ENCODE data around the gene IQCN.
A peak's percentile ranks its signal among the peaks of the same experiment; 100 is the strongest.

The IQCN gene

DNA sequence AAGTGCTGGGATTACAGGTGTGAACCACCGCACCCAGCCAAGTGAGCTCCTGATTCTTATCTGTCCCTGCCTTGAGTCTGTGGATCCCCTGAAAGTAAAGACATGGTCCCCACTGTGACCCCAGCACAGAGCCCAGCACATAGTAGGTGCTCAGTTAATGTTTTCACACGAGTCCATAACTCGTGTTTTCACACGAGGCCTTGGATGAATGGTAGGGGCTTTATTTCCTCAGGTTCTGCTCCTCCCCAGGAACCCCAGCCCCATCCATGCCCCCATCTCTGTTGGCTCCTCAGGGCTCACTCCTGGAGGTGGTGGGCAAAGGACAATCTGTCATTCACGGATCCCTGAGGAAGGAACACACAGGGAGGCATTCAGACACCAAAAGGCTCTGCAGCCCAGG is 24.4 kb downstream of the IQCN start:
- DNase-seq (ENCODE audit: low read depth), result no peak
- TF ChIP-seq, protein P1, sequence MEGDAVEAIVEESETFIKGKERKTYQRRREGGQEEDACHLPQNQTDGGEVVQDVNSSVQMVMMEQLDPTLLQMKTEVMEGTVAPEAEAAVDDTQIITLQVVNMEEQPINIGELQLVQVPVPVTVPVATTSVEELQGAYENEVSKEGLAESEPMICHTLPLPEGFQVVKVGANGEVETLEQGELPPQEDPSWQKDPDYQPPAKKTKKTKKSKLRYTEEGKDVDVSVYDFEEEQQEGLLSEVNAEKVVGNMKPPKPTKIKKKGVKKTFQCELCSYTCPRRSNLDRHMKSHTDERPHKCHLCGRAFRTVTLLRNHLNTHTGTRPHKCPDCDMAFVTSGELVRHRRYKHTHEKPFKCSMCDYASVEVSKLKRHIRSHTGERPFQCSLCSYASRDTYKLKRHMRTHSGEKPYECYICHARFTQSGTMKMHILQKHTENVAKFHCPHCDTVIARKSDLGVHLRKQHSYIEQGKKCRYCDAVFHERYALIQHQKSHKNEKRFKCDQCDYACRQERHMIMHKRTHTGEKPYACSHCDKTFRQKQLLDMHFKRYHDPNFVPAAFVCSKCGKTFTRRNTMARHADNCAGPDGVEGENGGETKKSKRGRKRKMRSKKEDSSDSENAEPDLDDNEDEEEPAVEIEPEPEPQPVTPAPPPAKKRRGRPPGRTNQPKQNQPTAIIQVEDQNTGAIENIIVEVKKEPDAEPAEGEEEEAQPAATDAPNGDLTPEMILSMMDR (conservative IDR thresholded peaks at IDR 0.05; ENCODE audit: low read depth, low read length), result no peak
- no peak overlapping the region for H3K4me3 ChIP-seq (ENCODE audit: low read depth, low read length)

DNA sequence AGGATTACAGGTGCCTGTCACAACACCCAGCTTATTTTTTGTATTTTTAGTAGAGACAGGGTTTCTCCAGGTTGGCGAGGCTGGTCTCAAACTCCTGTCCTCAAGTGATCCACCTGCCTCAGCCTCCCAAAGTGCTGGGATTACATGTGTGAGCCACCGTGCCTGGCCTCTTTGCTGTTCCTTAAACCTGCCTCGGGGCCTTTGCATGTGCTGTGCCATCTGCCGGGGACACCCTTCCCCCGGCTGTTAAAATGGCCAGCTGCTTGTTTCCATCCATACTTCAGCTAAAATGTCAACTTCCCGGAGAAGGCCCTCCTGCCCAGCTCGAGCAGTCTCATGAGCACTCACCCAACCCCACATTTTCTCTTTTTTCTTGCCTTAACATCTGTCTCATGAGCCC is 29.0 kb downstream of the IQCN start:
- TF ChIP-seq, protein P1 (conservative IDR thresholded peaks at IDR 0.05; ENCODE audit: low read depth, low read length), result no peak
- DNase-seq (ENCODE audit: low read depth), result no peak
- no peak overlapping the region for H3K4me3 ChIP-seq (ENCODE audit: low read depth, low read length)

DNA sequence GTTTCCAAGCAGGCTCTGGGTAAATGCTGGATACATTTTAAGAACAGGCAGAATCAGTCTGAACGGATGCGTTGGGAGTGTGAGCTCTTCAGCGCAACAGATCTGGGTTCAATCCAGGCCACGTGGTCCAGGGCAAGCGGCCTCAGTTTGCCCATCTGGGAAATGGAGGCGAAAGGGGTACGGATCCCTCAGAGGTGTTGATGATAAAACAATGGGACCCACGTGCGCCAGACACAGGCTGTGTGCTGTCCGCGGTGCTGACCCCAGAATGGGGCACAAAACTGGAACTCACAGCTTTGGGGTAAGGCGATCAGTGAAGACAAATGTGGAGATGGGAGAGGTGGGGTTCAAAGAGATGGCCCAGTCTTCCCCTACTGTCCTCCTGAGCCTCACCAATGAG is 34.9 kb downstream of the IQCN start:
- no peak for DNase-seq (ENCODE audit: low read depth)
- TF ChIP-seq, protein P1 (conservative IDR thresholded peaks at IDR 0.05; ENCODE audit: low read depth, low read length), result no peak
- no peak overlapping the region for H3K4me3 ChIP-seq (ENCODE audit: low read depth, low read length)

DNA sequence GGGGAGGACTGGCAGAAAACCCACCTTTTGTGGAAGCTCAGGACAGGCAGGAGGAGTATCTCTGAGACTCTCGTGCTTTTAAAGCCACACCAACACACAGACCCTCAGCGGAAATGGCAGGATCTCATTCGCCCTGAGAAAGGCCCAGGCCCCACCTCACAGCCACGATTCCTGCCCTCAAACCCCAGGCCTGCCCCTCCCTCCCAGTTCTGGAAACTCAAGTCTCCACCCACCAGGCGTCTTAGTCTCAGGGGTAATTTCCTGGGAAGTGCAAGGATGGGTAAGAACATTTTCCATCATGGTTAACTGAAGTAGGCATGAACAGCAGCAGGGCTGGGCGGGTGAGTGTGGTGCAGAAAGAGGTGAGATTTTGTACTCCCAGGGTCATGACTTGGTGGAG is 40.1 kb downstream of the IQCN start:
- no peak for DNase-seq (ENCODE audit: low read depth)
- H3K4me3 ChIP-seq (ENCODE audit: low read depth, low read length), result no peak overlapping the region
- TF ChIP-seq, protein P1 (conservative IDR thresholded peaks at IDR 0.05; ENCODE audit: low read depth, low read length), result no peak

DNA sequence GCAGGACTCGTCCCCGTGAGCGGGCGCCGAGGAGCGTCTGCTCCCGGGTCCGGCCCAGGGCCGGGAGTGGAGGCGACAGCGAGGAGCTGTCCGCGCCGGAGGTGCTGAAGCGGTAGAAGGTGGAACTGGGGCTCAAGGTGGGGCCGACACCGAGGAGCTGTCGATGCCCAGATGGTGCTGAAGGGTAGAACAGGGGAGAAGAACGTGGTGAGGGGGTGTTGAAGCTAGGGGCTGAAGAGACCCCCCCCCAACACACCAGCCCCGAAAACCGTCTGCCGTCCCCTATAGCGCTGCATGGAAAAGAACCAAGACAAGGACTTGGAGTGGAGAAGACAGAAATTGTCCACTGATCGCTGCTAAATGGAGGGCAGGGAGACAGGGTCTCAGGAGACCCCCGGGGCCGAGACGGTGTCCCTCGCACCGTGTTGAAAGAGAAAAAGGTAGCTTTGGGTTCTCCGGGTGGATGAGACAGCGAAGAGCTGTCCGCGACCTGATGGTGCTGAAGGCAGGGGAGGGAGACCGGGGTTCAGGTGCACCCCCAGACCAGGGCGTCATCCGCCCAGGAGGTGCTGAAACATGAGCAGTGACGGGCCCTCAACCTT is 40.9 kb downstream of the IQCN start:
- TF ChIP-seq, protein P1 (conservative IDR thresholded peaks at IDR 0.05; ENCODE audit: low read depth, low read length), result peak; percentile 0
- no peak overlapping the region for H3K4me3 ChIP-seq (ENCODE audit: low read depth, low read length)
- DNase-seq (ENCODE audit: low read depth), result peak; percentile 44

DNA sequence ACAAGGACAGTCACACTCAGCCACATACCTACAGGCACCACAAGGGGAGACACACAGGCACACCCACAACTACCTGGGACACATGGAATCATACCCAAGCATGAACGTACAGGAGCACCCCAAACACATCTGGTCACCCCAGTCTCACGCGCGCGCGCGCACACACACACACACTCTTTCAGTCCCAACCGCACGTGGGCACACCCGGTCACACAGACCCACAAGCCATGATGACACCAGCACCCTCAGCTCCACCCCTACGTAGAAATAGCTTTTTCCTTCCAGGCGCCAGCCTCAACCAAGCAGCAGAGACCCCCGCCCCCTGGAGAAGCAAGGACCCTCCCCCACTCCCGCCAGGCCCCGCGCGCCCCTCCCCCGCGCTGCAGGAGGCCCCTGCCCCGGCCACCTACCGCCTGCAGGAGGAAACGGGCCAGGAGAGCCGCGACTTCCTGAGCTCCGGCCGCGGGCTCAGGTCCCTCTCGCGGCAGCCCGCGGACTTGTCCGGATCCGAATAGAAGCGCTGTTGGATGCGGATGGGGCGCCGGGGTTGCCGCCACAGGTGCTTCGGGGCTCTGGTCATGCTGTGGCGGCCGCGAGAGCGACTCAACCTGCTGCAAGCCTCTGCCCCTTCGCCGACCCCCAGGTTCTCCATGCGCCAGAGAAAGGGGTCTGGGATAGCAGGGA is 41.6 kb downstream of the IQCN start:
- DNase-seq (ENCODE audit: low read depth), result no peak
- H3K4me3 ChIP-seq (ENCODE audit: low read depth, low read length), result no peak overlapping the region
- TF ChIP-seq, protein P1 (conservative IDR thresholded peaks at IDR 0.05; ENCODE audit: low read depth, low read length), result peak; percentile 1

DNA sequence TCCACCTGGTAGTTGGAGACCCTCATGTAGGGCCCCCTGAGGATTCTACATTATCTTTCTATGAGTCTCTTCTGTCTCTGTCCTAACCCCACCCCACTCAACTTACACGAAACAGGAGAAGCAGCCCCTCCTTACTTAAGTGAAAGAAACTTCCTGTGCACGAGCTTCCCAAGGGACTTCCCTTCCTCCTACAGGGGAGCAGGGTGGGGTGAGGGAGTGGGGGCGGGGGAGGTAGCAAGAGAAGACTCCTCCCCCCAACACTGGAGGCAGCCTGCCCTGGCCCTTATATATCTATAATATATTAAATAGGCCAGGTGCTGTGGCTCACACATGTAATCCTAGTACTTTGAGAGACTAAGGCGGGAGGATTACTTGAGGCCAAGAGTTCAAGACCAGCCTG is 42.5 kb downstream of the IQCN start:
- TF ChIP-seq, protein P1 (conservative IDR thresholded peaks at IDR 0.05; ENCODE audit: low read depth, low read length), result no peak
- no peak overlapping the region for H3K4me3 ChIP-seq (ENCODE audit: low read depth, low read length)
- no peak for DNase-seq (ENCODE audit: low read depth)
